Thoracic aorta (tissue), 2 donors: ENCODE measurements around the gene NCKAP5L. TPM values are rescaled to one million over a fixed set of nuclear protein-coding genes. Genes with fewer than 3 reads are reported as not detected.

ENCODE experiments used
- ATAC-seq: fragments of 150-250 bp; one replicate; pipeline ENCODE4 v1.8.0; 2017; ENCODE audit warnings: low read depth; ENCODE audit not compliant: insufficient number of reproducible peaks, low FRiP score
- DNase-seq: peaks from one replicate; pipeline ENCODE4 v3.0.0-alpha.2; 2020; ENCODE audit warnings: low spot score
- H3K27ac ChIP-seq, 2 donors: fragments of 200-600 bp; sonication (generic); 1 replicate in 1 of 2; 2 replicates in 1 of 2; pipeline ENCODE4 v1.5.1; 2016; ENCODE audit warnings: mild to moderate bottlenecking in 2 of 2, moderate library complexity in 2 of 2
- H3K27me3 ChIP-seq: fragments of 200-600 bp; sonication (generic); replicated peaks from 2 replicates; pipeline ENCODE4 v1.6.0; 2016; ENCODE audit warnings: mild to moderate bottlenecking; ENCODE audit not compliant: insufficient read depth
- H3K36me3 ChIP-seq: fragments of 200-600 bp; sonication (generic); one replicate; pipeline ENCODE4 v1.5.1; 2016
- H3K4me1 ChIP-seq, 2 donors: fragments of 200-600 bp; sonication (generic); 1 replicate in 1 of 2; 2 replicates in 1 of 2; pipeline versions ENCODE4 v1.5.1 to v1.6.0; 2016; ENCODE audit warnings: low read depth in 2 of 2, mild to moderate bottlenecking in 1 of 2; ENCODE audit not compliant: control insufficient read depth in 1 of 2
- H3K4me3 ChIP-seq: fragments of 200-600 bp; sonication (generic); 2 replicates; pipeline ENCODE4 v1.5.1; 2016; ENCODE audit warnings: mild to moderate bottlenecking
- H3K9me3 ChIP-seq: fragments of 200-600 bp; sonication (generic); 2 replicates; pipeline ENCODE4 v1.5.1; 2016
- total RNA-seq, 2 donors: library from RNA; depleted of rRNA; stranded (reverse); fragments of >200 nt; gene quantifications; one replicate each; pipeline versions ENCODE4 v1.1.0 to v1.2.3, GENCODE V29; 2016
- TF ChIP-seq, protein P1 (sequence below): fragments of 200-600 bp; sonication (generic); IDR thresholded peaks from one replicate; pipeline ENCODE4 v1.5.1; 2019; ENCODE audit warnings: antibody characterized with exemption

NCKAP5L gene
- total RNA-seq, 2 donors from 2014 or later, result 34.9 to 38.0 TPM

GRCh38 chr12:49806877-49807276 is 21.3 kb downstream of the NCKAP5L start:
- H3K27ac ChIP-seq, result no peak overlapping the region
- peaks cover 31% of the 10 kb centered on the region for H3K36me3 ChIP-seq
- no peak overlapping the region for H3K4me3 ChIP-seq
- H3K4me1 ChIP-seq, result peaks cover 18 to 31% of the 10 kb centered on the region in 2 donors
- no peaks in the 10 kb centered on the region for H3K9me3 ChIP-seq
- H3K27me3 ChIP-seq, result no peaks in the 10 kb centered on the region
- TF ChIP-seq, protein P1, sequence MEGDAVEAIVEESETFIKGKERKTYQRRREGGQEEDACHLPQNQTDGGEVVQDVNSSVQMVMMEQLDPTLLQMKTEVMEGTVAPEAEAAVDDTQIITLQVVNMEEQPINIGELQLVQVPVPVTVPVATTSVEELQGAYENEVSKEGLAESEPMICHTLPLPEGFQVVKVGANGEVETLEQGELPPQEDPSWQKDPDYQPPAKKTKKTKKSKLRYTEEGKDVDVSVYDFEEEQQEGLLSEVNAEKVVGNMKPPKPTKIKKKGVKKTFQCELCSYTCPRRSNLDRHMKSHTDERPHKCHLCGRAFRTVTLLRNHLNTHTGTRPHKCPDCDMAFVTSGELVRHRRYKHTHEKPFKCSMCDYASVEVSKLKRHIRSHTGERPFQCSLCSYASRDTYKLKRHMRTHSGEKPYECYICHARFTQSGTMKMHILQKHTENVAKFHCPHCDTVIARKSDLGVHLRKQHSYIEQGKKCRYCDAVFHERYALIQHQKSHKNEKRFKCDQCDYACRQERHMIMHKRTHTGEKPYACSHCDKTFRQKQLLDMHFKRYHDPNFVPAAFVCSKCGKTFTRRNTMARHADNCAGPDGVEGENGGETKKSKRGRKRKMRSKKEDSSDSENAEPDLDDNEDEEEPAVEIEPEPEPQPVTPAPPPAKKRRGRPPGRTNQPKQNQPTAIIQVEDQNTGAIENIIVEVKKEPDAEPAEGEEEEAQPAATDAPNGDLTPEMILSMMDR, result no peak
- ATAC-seq (no peak), DNase-seq (no peak)

DNA sequence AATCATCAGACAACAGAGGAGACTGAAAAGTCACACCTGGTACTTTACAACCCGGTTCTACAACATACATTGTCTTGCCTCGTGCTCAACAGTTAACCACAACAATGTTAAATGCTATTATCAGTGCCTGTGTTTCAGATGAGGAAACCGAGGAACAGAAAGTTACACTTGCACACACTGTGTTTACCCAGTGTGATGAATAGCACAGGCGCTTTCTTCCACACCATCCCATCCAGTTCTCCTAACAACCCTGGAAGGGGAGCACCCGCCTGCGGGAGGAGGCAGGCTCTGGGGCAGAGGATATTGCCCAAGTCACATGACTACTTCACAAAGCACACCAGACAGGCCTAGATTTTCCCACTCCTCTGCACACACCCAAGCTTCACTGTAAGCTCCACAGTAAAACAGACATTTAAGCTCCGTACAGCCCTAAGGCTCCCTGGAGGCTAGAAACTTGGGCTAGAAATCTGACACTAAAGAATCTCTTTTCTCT is 21.8 kb downstream of the NCKAP5L start:
- Histone ChIP-seq H3K27me3 (no peaks in the 10 kb centered on the region), H3K27ac (no peak overlapping the region), H3K4me3 (no peak overlapping the region), H3K4me1 (peaks cover 18 to 34% of the 10 kb centered on the region in 2 donors), H3K36me3 (peaks cover 34% of the 10 kb centered on the region), H3K9me3 (no peaks in the 10 kb centered on the region)
- no peak for ATAC-seq
- TF ChIP-seq, protein P1, result no peak
- no peak for DNase-seq

- no peak for ATAC-seq
- peaks cover 37% of the 10 kb centered on the region for H3K36me3 ChIP-seq
Measured at GRCh38 chr12:49805409-49805808, 22.8 kb downstream of the NCKAP5L start.

GRCh38 chr12:49804821-49805220 is 23.4 kb downstream of the NCKAP5L start:
- no peak overlapping the region for H3K27ac ChIP-seq
- DNase-seq (no peak), ATAC-seq (no peak)
- TF ChIP-seq, protein P1, result no peak
- no peaks in the 10 kb centered on the region for H3K27me3 ChIP-seq
- no peak overlapping the region for H3K4me3 ChIP-seq
- no peaks in the 10 kb centered on the region for H3K9me3 ChIP-seq
- H3K4me1 ChIP-seq, result peaks cover 12 to 35% of the 10 kb centered on the region in 2 donors
- H3K36me3 ChIP-seq, result peaks cover 42% of the 10 kb centered on the region

More at GRCh38 chr12:49805409-49805808, 22.8 kb downstream of the NCKAP5L start:
- Histone ChIP-seq H3K27ac (no peak overlapping the region), H3K4me1 (peaks cover 18 to 36% of the 10 kb centered on the region in 2 donors), H3K4me3 (no peak overlapping the region), H3K9me3 (no peaks in the 10 kb centered on the region), H3K27me3 (no peaks in the 10 kb centered on the region)
- no peak for DNase-seq
- TF ChIP-seq, protein P1, result no peak

GRCh38 chr12:49803693-49804450 is 24.3 kb downstream of the NCKAP5L start:
- H3K27ac ChIP-seq, result no peak overlapping the region
- ATAC-seq (no peak), DNase-seq (no peak)
- peaks cover 51% of the 10 kb centered on the region for H3K36me3 ChIP-seq
- H3K4me3 ChIP-seq, result no peak overlapping the region
- TF ChIP-seq, protein P1, result no peak
- no peaks in the 10 kb centered on the region for H3K27me3 ChIP-seq
- peaks cover 4 to 25% of the 10 kb centered on the region in 2 donors for H3K4me1 ChIP-seq
- no peaks in the 10 kb centered on the region for H3K9me3 ChIP-seq
